OCI-LY3 (cell line): Measurements from ENCODE around the gene THEM4.

Experiments used
- H2AFZ ChIP-seq: fragments of 200-600, 300-600 bp; shearing (Covaris generic); 2 replicates; pipeline ENCODE4 v1.6.0; 2014; ENCODE audit warnings: antibody characterized with exemption, low read depth, low read length
- H3K27ac ChIP-seq: fragments of 200-600, 300-600 bp; sonication (generic); 2 replicates; pipeline ENCODE4 v1.5.1; 2014; ENCODE audit warnings: mild to moderate bottlenecking, low read length, moderate library complexity, mixed read lengths
- H3K27me3 ChIP-seq: fragments of 200-600, 300-600 bp; sonication (generic); 2 replicates; pipeline ENCODE4 v1.6.1; 2014; ENCODE audit warnings: low read depth, low read length, mixed read lengths
- H3K36me3 ChIP-seq: fragments of 200-600, 300-600 bp; sonication (generic); replicated peaks from 2 replicates; pipeline ENCODE3; 2014; ENCODE audit warnings: low read depth, low read length, mixed read lengths
- H3K4me1 ChIP-seq: fragments of 300-600, 200-600 bp; sonication (generic); 2 replicates; pipeline ENCODE4 v1.6.1; 2014; ENCODE audit warnings: low read length, mixed read lengths
- H3K4me2 ChIP-seq: fragments of 200-600, 300-600 bp; sonication (generic); 2 replicates; pipeline ENCODE4 v1.6.1; 2014; ENCODE audit warnings: low read length, mixed read lengths
- H3K4me3 ChIP-seq: fragments of 300-600, 200-600 bp; sonication (generic); 2 replicates; pipeline ENCODE4 v1.5.1; 2014; ENCODE audit warnings: antibody characterized with exemption, mild to moderate bottlenecking, low read length, moderate library complexity
- H3K79me2 ChIP-seq: fragments of 300-600, 200-600 bp; shearing (Covaris generic); 2 replicates; pipeline ENCODE4 v1.6.1; 2014; ENCODE audit warnings: mild to moderate bottlenecking, low read length, mixed read lengths
- H3K9ac ChIP-seq: fragments of 300-600, 200-600 bp; shearing (Covaris generic); 2 replicates; pipeline ENCODE4 v1.6.0; 2014; ENCODE audit warnings: mild to moderate bottlenecking, low read length, moderate library complexity
- H3K9me3 ChIP-seq: fragments of 200-600, 300-600 bp; shearing (Covaris generic); 2 replicates; pipeline ENCODE4 v1.6.1; 2014; ENCODE audit warnings: low read length, mixed read lengths; ENCODE audit not compliant: insufficient read depth
- H4K20me1 ChIP-seq: fragments of 200-600, 300-600 bp; sonication (generic); 2 replicates; pipeline ENCODE4 v1.6.1; 2016; ENCODE audit warnings: low read length, mixed read lengths; ENCODE audit not compliant: insufficient read depth
- CTCF ChIP-seq: fragments of 200-600, 300-600 bp; sonication (generic); IDR thresholded peaks from 2 replicates; pipeline ENCODE4 v1.5.1; 2014; ENCODE audit warnings: antibody characterized with exemption, low read length, low read depth
- EZH2phosphoT487 ChIP-seq: fragments of 200-600 bp; shearing (Covaris generic); IDR thresholded peaks from 2 replicates; pipeline ENCODE4 v1.6.1; 2018; ENCODE audit warnings: antibody characterized with exemption, mixed run types, low read depth

The THEM4 gene

GRCh38 chr1:151909167-151910149, at the start of gene THEM4:
THEM4 (minus strand) TSS chr1:151909511; CDS start chr1:151909458, 53 bp downstream.
- Histone ChIP-seq H3K27ac (peak within 1 kb of the TSS; percentile 82), H2AFZ (peak within 1 kb of the TSS; percentile 87), H3K79me2 (peaks cover 55% of the 10 kb centered on the region), H3K4me1 (peaks cover 16% of the 10 kb centered on the region), H4K20me1 (peaks cover 22% of the 10 kb centered on the region), H3K4me3 (peak within 1 kb of the TSS; percentile 88), H3K9me3 (no peaks in the 10 kb centered on the region), H3K9ac (peak within 1 kb of the TSS; percentile 98), H3K27me3 (no peaks in the 10 kb centered on the region), H3K4me2 (peak within 1 kb of the TSS; percentile 93), H3K36me3 (peaks cover 20% of the 10 kb centered on the region)
- TF ChIP-seq CTCF (peak; percentile 43), EZH2phosphoT487 (no peak)

- H3K9me3 ChIP-seq = no peaks in the 10 kb centered on the region
- H3K27me3 ChIP-seq = no peaks in the 10 kb centered on the region
- TF ChIP-seq CTCF = no peak
- no peak for TF ChIP-seq EZH2phosphoT487
- H3K4me1 ChIP-seq = no peaks in the 10 kb centered on the region; the same call in 1 of the 2 replicates
- no peak overlapping the region for H3K27ac ChIP-seq
- H3K79me2 ChIP-seq = no peaks in the 10 kb centered on the region
- H4K20me1 ChIP-seq = no peaks in the 10 kb centered on the region
- no peak overlapping the region for H2AFZ ChIP-seq
- H3K36me3 ChIP-seq = no peaks in the 10 kb centered on the region
- H3K9ac ChIP-seq = no peak overlapping the region
- H3K4me2 ChIP-seq = no peak overlapping the region
- no peak overlapping the region for H3K4me3 ChIP-seq
Measured at GRCh38 chr1:151958959-151959358, 49.6 kb upstream of the THEM4 start.

GRCh38 chr1:151956957-151957497, 47.7 kb upstream of the THEM4 start:
- H3K79me2 ChIP-seq = no peaks in the 10 kb centered on the region
- TF ChIP-seq CTCF = no peak
- no peak for TF ChIP-seq EZH2phosphoT487
- H4K20me1 ChIP-seq = no peaks in the 10 kb centered on the region
- H2AFZ ChIP-seq = no peak overlapping the region
- H3K9me3 ChIP-seq = no peaks in the 10 kb centered on the region
- H3K27me3 ChIP-seq = no peaks in the 10 kb centered on the region
- no peaks in the 10 kb centered on the region for H3K36me3 ChIP-seq
- no peak overlapping the region for H3K9ac ChIP-seq
- H3K27ac ChIP-seq = no peak overlapping the region
- no peak overlapping the region for H3K4me3 ChIP-seq
- H3K4me1 ChIP-seq = no peaks in the 10 kb centered on the region; the same call in 1 of the 2 replicates
- H3K4me2 ChIP-seq = no peak overlapping the region

- no peak overlapping the region for H3K9ac ChIP-seq
- H3K79me2 ChIP-seq = no peaks in the 10 kb centered on the region
- TF ChIP-seq EZH2phosphoT487 (no peak), CTCF (no peak)
- no peaks in the 10 kb centered on the region for H3K9me3 ChIP-seq
- no peak overlapping the region for H2AFZ ChIP-seq
- H3K27me3 ChIP-seq = no peaks in the 10 kb centered on the region
- H3K4me3 ChIP-seq = no peak overlapping the region
- H3K4me2 ChIP-seq = no peak overlapping the region
- no peaks in the 10 kb centered on the region for H3K36me3 ChIP-seq
- H4K20me1 ChIP-seq = no peaks in the 10 kb centered on the region
- no peak overlapping the region for H3K27ac ChIP-seq
- no peaks in the 10 kb centered on the region; the same call in 1 of the 2 replicates for H3K4me1 ChIP-seq
Measured at GRCh38 chr1:151953409-151954094, 44.2 kb upstream of the THEM4 start.
